ENCODE results near the gene MAPT. TPM values are rescaled to one million over a fixed set of nuclear protein-coding genes. Genes with fewer than 3 reads are reported as not detected.

The MAPT gene
- total and polyA plus RNA-seq, 3 donors from 2014 or later = 5.0 to 100 (median 6.1) TPM

DNA sequence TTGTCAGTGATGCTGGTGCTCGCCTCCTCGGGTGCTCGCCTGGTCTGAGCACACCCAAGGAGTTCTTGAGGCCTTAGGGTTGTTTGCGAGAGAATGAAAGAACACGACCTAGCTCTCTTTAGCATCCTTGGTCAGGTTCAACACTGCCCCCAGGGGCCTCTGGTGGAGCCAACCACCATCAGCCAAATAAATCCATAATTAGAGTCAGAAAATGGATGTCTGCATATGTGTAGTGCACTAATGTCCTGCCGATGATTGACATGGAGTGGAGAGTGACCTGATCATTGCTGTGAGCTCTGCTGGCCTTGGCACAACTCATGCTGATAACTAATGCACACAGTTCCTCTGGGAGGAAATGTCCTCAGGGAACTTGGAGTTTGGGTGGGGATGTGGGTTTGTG, 96.5 kb downstream of the MAPT start:
- Histone ChIP-seq H3K36me3 (ENCODE audit: low read depth, missing control alignments) (no peaks in the 10 kb centered on the region), H3K27ac (no peak overlapping the region), H3K4me1 (no peaks in the 10 kb centered on the region), H3K4me3 (no peak overlapping the region), H3K27me3 (no peaks in the 10 kb centered on the region), H3K9me3 (no peaks in the 10 kb centered on the region)
- no peak for DNase-seq
- WGBS, 2 donors = 83 to 88% methylated on average over 6 of the region's 6 CpGs
- intact Hi-C loops (cut with DNase I; ENCODE audit: low total_unique reads) = no loop called here
- TF ChIP-seq, protein P1, sequence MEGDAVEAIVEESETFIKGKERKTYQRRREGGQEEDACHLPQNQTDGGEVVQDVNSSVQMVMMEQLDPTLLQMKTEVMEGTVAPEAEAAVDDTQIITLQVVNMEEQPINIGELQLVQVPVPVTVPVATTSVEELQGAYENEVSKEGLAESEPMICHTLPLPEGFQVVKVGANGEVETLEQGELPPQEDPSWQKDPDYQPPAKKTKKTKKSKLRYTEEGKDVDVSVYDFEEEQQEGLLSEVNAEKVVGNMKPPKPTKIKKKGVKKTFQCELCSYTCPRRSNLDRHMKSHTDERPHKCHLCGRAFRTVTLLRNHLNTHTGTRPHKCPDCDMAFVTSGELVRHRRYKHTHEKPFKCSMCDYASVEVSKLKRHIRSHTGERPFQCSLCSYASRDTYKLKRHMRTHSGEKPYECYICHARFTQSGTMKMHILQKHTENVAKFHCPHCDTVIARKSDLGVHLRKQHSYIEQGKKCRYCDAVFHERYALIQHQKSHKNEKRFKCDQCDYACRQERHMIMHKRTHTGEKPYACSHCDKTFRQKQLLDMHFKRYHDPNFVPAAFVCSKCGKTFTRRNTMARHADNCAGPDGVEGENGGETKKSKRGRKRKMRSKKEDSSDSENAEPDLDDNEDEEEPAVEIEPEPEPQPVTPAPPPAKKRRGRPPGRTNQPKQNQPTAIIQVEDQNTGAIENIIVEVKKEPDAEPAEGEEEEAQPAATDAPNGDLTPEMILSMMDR (IDR thresholded peaks at IDR 0.05) = no peak
- TF ChIP-seq POLR2A (IDR thresholded peaks at IDR 0.05) = no peak

DNA sequence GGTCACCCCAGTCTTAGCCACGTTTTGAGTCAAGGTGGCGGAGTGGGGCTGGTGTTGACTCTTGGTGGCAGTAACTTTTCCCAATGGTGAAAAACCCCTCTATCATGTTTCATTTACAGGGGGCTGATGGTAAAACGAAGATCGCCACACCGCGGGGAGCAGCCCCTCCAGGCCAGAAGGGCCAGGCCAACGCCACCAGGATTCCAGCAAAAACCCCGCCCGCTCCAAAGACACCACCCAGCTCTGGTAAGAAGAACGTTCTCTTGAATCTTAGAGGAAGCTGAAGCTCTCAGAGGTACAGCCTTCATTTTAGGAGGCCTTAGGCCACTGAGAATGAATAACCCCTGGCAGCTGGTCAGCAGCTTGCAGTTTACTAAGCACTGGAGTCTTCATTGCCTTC, 97.0 kb downstream of the MAPT start:
- DNase-seq = no peak
- H3K4me1 ChIP-seq = no peaks in the 10 kb centered on the region
- intact Hi-C loops (cut with DNase I; ENCODE audit: low total_unique reads) = no loop called here
- no peak overlapping the region for H3K4me3 ChIP-seq
- no peak overlapping the region for H3K27ac ChIP-seq
- no peaks in the 10 kb centered on the region for H3K36me3 ChIP-seq (ENCODE audit: low read depth, missing control alignments)
- no peaks in the 10 kb centered on the region for H3K9me3 ChIP-seq
- TF ChIP-seq, protein P1 (IDR thresholded peaks at IDR 0.05) = no peak
- no peak for TF ChIP-seq POLR2A (IDR thresholded peaks at IDR 0.05)
- 91% methylated on average over 10 of the region's 10 CpGs for WGBS, 2 donors
- no peaks in the 10 kb centered on the region for H3K27me3 ChIP-seq

DNA sequence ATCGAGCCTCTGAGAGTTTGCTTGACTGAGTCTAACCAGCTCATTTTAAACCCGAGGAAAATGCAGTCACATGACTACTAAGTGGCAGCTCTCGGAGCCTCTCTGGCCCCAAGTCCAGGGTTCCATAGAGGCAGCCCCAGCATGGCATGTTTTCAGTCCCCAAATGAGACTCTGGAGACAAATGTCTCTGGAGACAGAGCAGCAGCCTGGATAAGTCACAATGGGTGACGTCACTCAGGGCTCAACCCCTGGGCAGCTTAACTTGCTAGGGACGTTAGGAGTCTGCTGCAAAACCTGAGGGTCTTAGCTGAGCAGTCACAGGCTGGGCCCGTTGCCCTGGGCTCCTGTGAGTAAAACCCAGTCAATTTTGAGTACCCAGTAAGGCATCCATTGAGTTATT, 97.8 kb downstream of the MAPT start:
- Histone ChIP-seq H3K27ac (no peak overlapping the region), H3K27me3 (no peaks in the 10 kb centered on the region), H3K4me3 (no peak overlapping the region), H3K4me1 (no peaks in the 10 kb centered on the region), H3K9me3 (no peaks in the 10 kb centered on the region), H3K36me3 (ENCODE audit: low read depth, missing control alignments) (no peaks in the 10 kb centered on the region)
- intact Hi-C loops (cut with DNase I; ENCODE audit: low total_unique reads) = no loop called here
- no peak for TF ChIP-seq POLR2A (IDR thresholded peaks at IDR 0.05)
- TF ChIP-seq, protein P1 (IDR thresholded peaks at IDR 0.05) = no peak
- no peak for DNase-seq
- 71 to 84% methylated on average over 5 to 6 of the region's 6 CpGs for WGBS, 2 donors

DNA sequence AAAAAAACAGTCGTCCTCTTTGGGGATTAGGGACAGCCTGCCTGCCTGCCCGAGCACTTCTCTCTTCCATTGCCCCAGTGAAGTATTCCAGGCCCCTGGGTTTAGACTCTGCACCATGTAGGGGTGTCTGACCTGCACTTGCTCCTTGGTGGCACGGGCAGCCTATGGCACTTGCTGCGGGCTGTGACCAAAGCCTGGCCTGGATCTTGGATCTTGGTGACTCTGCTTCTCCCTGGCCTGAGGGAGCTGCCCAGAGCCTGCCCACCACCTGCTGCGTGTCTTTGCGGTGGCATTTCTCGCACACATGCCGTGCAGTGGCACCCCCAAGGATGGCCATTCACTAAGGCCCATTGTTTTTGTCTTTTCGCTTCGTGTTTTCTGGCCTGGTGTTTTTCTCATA, 98.5 kb downstream of the MAPT start:
- no peaks in the 10 kb centered on the region for H3K36me3 ChIP-seq (ENCODE audit: low read depth, missing control alignments)
- intact Hi-C loops (cut with DNase I; ENCODE audit: low total_unique reads) = no loop called here

More for the DNA sequence above, 98.5 kb downstream of the MAPT start:
- no peaks in the 10 kb centered on the region for H3K4me1 ChIP-seq
- H3K27me3 ChIP-seq = no peaks in the 10 kb centered on the region
- TF ChIP-seq, protein P1 (IDR thresholded peaks at IDR 0.05) = no peak
- no peak for TF ChIP-seq POLR2A (IDR thresholded peaks at IDR 0.05)
- H3K27ac ChIP-seq = no peak overlapping the region
- WGBS, 2 donors = 88 to 92% methylated on average over 8 to 10 of the region's 10 CpGs
- no peaks in the 10 kb centered on the region for H3K9me3 ChIP-seq
- H3K4me3 ChIP-seq = no peak overlapping the region
- no peak for DNase-seq

Data from testis (tissue), 3 donors.